ENCODE data around the gene MYOZ2. TPM values are rescaled to one million over a fixed set of nuclear protein-coding genes. Genes with fewer than 3 reads are reported as not detected.
"Not testable (repeated sequence)": the region's sequence is repeated elsewhere in the genome, so short reads cannot be mapped to it uniquely, and the experiment has no call there.

MYOZ2 gene
- total RNA-seq, 2 donors from 2014 or later: not detected

DNA sequence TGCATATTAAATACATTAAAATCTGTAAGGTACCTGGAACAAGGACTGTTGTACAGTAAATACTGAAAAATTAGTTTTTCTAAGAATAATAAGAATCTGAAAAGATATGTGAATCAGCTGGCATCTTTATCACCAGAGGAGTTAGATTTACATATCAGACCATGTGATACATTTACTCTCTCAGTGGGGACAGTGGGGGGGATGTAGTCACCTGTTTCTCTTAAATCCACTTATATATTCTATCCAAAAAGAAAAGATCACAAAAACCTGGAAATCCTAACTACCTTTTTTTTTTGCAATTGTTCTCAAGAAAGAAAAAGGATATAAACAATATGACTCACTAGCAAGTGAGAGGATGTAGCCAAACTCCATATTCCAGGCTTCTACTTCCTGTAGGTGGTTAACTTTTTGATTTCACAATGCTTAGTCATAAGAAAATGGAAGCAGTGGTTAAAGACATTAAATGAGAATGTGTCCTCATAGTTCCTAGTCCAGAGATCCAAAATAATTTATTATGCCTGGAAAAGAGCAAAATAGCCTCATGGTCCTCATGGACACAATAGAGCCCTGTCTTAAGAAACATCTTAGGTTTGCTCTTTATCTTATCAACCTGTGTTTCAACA is 22.5 kb upstream of the MYOZ2 start:
- Mint-ChIP-seq H3K27me3 (no peaks in the 10 kb centered on the region), H3K4me3 (no peak overlapping the region), H3K9me3 (no peaks in the 10 kb centered on the region), H3K4me1 (no peaks in the 10 kb centered on the region), H3K27ac (no peak overlapping the region), H3K36me3 (ENCODE audit: low read depth) (no peaks in the 10 kb centered on the region)
- ATAC-seq (replicated peaks): peak; percentile 81

DNA sequence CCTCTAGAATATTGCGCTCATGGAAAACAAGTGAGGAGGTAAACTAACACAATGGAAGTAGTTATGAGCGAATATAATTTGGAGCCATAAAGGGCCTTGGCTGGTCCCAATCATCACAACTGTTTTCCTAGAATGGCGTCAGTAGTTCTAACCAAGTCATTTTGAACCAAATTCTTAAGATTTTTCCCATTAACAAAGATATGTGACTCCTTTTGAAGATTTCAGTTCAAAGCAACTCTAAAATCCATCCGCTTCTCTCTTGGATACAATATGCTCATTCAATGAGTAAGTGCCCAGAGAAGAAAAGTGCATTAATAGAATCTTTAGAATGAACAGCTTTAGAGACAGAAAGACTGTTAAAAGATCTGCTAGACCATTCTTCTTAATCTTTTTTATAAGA is 19.6 kb upstream of the MYOZ2 start:
- no peak for ATAC-seq (replicated peaks)
- H3K27ac Mint-ChIP-seq: no peak overlapping the region
- H3K4me1 Mint-ChIP-seq: no peaks in the 10 kb centered on the region
- H3K36me3 Mint-ChIP-seq (ENCODE audit: low read depth): no peaks in the 10 kb centered on the region
- H3K9me3 Mint-ChIP-seq: no peaks in the 10 kb centered on the region
- no peak overlapping the region for H3K4me3 Mint-ChIP-seq
- no peaks in the 10 kb centered on the region for H3K27me3 Mint-ChIP-seq

DNA sequence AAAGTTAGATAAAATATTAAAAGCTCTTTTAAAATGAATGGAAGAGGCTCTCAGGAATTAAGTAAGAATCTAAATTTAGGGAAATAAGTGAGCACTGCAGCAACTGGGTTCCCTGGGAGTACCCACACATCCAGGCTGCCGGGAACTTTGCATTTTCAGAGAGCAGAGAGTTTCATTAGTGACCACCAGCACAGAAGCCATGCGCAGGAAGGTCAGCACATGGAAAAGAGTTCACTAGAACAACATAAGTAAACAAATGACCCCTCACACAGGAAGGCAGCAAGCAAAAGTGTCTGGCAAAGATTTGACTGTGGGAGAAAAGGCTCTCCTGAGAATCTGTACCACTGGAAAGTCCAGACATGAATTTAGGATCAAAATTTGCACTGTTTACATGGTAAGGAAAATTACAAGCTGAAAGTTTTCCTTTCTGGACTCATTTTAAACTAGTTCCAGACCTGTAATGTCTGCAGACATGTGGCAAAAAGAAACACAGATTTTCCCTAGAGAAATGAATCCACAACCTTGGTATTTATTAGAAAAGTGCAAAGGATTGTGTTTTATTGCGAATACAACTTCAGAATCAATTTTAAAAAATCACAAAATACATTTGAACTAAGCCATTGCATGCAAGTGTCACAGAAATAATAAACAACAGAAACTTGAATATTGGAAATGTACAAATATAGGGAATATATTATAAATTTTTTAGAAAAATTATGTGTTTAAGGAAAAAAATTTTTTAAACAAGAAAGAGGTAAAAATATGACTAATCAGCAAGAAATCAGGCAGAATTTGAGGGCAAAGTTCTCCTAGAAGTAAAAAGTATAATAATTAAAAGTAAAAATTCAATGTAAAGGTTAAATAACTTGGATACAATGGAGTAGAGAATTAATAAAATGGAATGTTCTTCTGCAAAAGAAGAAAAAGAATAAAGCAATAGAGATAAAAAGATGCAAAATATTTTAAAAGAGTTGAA is 18.4 kb upstream of the MYOZ2 start:
- Mint-ChIP-seq H3K27ac (no peak overlapping the region), H3K36me3 (ENCODE audit: low read depth) (no peaks in the 10 kb centered on the region), H3K4me3 (no peak overlapping the region), H3K9me3 (no peaks in the 10 kb centered on the region), H3K4me1 (no peaks in the 10 kb centered on the region), H3K27me3 (no peaks in the 10 kb centered on the region)
- ATAC-seq (replicated peaks): no peak

DNA sequence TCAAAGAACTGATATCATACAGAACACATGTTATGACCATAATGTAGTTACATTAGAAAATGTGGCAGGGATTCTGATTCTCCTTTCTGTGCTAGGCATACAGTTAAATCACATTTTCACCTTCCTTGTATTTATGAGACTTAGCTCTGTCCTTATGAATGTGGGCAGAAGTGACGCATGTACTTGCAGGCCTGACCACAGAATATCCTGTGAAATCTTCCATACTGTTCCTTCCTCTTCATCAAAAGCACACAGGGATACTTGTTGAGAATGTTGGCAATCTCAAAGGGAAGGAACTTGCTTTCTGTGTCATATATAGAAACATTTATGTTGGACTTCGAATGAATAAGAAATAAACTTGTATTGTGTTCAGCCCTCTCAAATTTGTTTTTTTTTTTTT is 17.2 kb upstream of the MYOZ2 start:
- no peaks in the 10 kb centered on the region for H3K9me3 Mint-ChIP-seq
- H3K4me3 Mint-ChIP-seq: no peak overlapping the region
- no peak overlapping the region for H3K27ac Mint-ChIP-seq
- H3K4me1 Mint-ChIP-seq: no peaks in the 10 kb centered on the region
- H3K36me3 Mint-ChIP-seq (ENCODE audit: low read depth): no peaks in the 10 kb centered on the region
- ATAC-seq (replicated peaks): no peak
- H3K27me3 Mint-ChIP-seq: no peaks in the 10 kb centered on the region

DNA sequence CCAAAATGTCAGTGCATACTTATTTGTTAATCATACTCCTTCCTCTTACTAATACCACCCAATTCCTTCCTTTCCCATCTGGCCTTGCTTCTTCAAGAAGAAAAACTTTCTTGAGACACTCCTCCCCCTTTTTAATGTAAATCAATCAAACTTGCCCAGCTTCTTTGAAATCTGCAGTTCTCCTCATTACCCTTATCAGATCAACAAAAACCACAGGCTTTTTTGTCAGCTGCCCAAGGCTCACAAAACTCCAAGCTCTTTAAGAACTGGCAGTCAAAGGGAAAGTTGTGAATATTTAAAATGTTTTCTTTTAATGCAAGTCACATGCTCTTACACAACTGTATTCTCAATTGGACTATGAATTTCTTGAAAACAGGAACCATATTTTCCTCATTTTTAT is 11.3 kb upstream of the MYOZ2 start:
- Mint-ChIP-seq H3K36me3 (ENCODE audit: low read depth) (no peaks in the 10 kb centered on the region), H3K4me1 (peaks cover 5% of the 10 kb centered on the region), H3K9me3 (no peaks in the 10 kb centered on the region), H3K27me3 (no peaks in the 10 kb centered on the region), H3K4me3 (peak overlapping the region; percentile 8), H3K27ac (no peak overlapping the region)
- no peak for ATAC-seq (replicated peaks)

DNA sequence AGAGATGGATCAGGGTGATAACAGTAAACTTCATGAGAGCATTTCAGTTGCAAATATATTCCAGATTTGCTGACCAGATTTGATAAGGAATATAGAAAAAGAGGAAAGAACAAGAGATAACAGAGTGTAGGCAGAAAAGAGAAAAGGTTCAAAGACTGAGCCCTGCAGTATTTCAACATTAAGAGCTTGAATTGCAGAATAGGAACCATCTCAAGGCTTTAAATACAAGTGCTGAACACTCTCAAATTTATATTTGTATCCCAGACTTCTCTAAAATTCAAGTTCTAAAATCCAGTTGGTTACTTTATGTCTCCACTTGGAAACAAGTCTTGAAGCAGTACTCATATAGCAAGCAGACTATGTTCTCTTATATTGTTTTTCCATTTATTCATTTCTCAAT is 9.7 kb upstream of the MYOZ2 start:
- peaks cover 5% of the 10 kb centered on the region for H3K4me1 Mint-ChIP-seq
- H3K36me3 Mint-ChIP-seq (ENCODE audit: low read depth): no peaks in the 10 kb centered on the region
- ATAC-seq (replicated peaks): no peak

DNA sequence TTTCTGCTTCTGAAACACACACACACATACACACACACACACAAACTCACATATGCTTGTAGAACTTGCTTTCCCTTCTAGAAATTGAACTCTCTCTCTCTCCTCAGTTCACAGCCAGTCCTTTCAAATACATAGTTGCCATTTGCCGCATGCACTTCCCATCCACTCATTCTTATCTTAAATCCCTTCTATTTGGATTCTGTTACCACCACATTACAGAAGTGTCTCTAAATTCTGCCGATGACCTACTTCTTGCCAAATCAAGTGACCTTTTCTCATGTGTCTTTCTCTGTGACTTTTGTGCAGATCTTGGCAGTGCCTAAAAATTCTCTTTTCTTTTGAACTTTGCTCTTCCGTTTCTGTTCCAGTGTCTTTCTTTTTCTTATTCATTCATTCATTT is 7.5 kb upstream of the MYOZ2 start:
- Mint-ChIP-seq H3K36me3 (ENCODE audit: low read depth) (no peaks in the 10 kb centered on the region), H3K9me3 (no peaks in the 10 kb centered on the region), H3K27me3 (no peaks in the 10 kb centered on the region), H3K4me3 (no peak overlapping the region), H3K4me1 (peaks cover 5% of the 10 kb centered on the region), H3K27ac (no peak overlapping the region)
- no peak for ATAC-seq (replicated peaks)

More for the DNA sequence above, 9.7 kb upstream of the MYOZ2 start:
- no peaks in the 10 kb centered on the region for H3K27me3 Mint-ChIP-seq
- H3K27ac Mint-ChIP-seq: no peak overlapping the region
- H3K4me3 Mint-ChIP-seq: no peak overlapping the region
- H3K9me3 Mint-ChIP-seq: no peaks in the 10 kb centered on the region

DNA sequence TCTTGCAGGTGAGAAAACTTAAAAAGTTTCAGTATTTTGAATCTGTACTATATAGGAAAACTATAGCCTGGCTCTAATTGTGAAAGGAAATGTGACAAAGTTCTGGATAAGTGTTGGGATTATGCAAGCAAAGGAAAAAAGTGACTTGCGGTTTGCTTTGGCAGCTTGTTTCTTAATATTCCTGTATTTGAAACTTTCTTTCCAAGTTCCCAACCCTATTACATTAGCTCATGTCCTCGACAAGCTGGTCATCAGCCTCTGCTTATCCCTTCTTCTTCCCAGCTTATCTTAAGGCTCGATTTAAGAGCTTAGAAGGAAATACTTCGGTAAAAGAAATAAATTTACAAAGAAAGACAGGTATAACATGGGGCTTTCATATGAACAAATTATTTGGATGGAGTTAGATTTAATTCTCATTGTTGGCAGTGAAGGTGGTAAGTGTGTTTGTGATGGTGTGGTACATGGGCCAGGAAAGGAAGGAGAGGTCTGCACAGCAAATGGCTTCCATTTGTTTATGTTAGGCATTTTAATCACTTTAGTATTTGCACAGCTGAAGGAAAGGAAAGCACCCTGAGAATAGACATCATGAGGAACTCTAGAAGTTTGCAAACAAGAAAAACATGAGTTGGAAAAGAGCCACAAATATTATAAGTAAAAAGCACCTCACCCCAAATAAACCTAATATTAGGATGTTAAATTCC is 5.1 kb upstream of the MYOZ2 start:
- no peak overlapping the region for H3K27ac Mint-ChIP-seq
- ATAC-seq (replicated peaks): no peak
- H3K36me3 Mint-ChIP-seq (ENCODE audit: low read depth): no peaks in the 10 kb centered on the region
- no peaks in the 10 kb centered on the region for H3K27me3 Mint-ChIP-seq
- H3K4me1 Mint-ChIP-seq: no peaks in the 10 kb centered on the region
- no peak overlapping the region for H3K4me3 Mint-ChIP-seq
- no peaks in the 10 kb centered on the region for H3K9me3 Mint-ChIP-seq

DNA sequence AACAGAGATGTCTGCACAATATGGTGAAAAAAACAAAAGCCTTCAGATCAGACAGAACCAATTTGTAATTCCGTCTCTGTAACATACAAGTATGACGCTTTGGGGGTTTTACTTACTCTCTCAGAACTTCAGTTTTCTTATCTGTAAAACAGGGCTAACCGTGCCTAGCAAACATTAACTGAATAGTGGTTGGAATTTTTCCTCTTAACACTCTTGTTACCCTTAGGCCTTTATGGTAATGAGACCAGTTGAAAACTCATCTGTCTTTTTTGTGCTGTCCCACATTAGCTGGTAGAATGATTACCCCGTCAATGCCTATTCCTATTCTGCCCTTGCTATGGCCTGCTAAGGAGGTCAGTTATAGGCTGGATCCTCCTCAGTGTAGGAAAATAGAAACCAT is 4.5 kb upstream of the MYOZ2 start:
- Mint-ChIP-seq H3K4me3 (no peak overlapping the region), H3K27ac (no peak overlapping the region), H3K27me3 (no peaks in the 10 kb centered on the region), H3K4me1 (no peaks in the 10 kb centered on the region), H3K9me3 (no peaks in the 10 kb centered on the region), H3K36me3 (ENCODE audit: low read depth) (no peaks in the 10 kb centered on the region)
- no peak for ATAC-seq (replicated peaks)

DNA sequence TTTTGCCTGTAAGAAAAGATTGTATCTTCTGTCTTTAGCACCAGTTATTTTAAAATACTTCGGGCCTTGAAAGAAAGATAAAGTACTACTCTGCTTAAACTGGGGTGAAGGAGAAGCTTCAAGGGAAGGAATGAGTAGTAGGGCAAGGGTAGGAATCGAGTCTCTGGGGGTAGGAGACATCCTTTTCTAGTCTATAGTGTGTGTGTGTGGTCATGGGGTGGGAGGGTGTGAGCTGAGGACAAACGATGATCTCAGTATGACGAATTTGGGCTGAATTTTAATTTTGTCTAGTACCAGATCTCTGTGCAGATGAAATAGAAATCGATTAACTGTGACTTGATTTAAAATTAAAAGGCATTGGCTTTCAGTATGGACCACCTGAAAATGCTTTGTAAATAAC is 3.3 kb upstream of the MYOZ2 start:
- Mint-ChIP-seq H3K27me3 (no peaks in the 10 kb centered on the region), H3K4me3 (no peak overlapping the region), H3K9me3 (no peaks in the 10 kb centered on the region), H3K27ac (no peak overlapping the region), H3K4me1 (peaks cover 2% of the 10 kb centered on the region), H3K36me3 (ENCODE audit: low read depth) (no peaks in the 10 kb centered on the region)
- ATAC-seq (replicated peaks): no peak

DNA sequence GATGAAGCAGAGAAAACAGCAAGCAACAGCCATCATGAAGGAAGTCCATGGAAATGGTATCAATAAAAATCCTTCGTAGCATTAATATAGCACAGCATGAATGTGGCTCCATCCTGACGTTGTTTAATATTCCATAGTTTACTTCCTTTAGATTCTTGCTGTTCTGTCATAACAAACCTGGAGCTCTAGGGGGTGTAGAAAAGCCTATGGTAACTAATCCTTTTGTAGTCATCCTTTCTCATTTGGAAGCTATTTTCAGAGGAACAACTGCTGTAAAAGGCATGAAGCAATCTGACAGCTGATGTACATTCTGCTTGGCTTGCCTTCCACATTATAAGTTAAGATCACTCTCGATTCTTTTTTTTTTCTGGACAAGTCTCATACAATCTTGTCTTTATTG is 914 bp downstream of the MYOZ2 start:
- Mint-ChIP-seq H3K27me3 (no peaks in the 10 kb centered on the region), H3K9me3 (no peaks in the 10 kb centered on the region), H3K4me3 (no peak overlapping the region), H3K27ac (no peak overlapping the region), H3K36me3 (ENCODE audit: low read depth) (no peaks in the 10 kb centered on the region), H3K4me1 (peaks cover 18% of the 10 kb centered on the region)
- no peak for ATAC-seq (replicated peaks)

DNA sequence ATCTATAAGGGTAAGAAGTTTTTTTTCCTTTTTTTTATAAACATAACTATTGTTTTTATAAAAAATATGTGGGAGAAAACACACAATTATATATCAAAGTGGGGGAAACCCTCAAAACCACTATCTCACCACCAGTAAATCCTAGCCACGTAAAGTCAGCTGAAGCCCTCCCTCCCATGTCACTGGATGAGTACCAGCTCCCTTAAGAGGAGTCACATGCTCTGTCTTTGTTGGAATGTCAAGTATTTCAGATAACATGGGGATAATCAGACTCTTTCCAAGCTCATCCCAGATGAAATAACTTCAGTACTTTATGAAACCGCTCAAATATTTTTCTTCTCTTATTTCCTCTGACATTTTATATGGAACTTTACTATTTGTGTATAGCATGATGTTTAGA is 2.4 kb downstream of the MYOZ2 start:
- no peak overlapping the region for H3K4me3 Mint-ChIP-seq

DNA sequence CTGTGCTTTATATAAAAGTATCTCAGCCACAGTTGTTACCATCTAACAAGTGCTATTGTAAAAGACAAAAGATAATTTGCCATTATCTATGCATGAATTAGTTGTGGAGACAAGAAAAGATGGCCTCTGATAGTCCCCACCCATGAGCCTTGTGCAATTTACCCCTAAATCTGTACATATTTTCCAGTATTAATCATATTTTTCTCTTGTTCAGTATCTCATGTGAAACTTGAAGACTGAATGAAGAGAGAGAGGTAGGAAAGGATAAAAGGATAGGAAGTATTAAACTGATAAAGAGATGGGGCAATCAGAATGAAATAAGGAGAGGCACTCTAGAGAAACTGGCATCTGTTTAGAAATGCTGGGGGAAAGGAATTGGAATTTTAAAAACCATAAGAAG is 3.7 kb downstream of the MYOZ2 start:
- ATAC-seq (replicated peaks): no peak
- H3K27me3 Mint-ChIP-seq: no peaks in the 10 kb centered on the region
- H3K36me3 Mint-ChIP-seq (ENCODE audit: low read depth): no peaks in the 10 kb centered on the region
- H3K9me3 Mint-ChIP-seq: no peaks in the 10 kb centered on the region
- H3K4me1 Mint-ChIP-seq: peaks cover 18% of the 10 kb centered on the region
- H3K27ac Mint-ChIP-seq: peak overlapping the region; percentile 84
- H3K4me3 Mint-ChIP-seq: peak overlapping the region; percentile 43

More for the DNA sequence above, 2.4 kb downstream of the MYOZ2 start:
- Mint-ChIP-seq H3K27ac (no peak overlapping the region), H3K4me1 (peaks cover 18% of the 10 kb centered on the region), H3K27me3 (no peaks in the 10 kb centered on the region), H3K36me3 (ENCODE audit: low read depth) (no peaks in the 10 kb centered on the region), H3K9me3 (no peaks in the 10 kb centered on the region)
- ATAC-seq (replicated peaks): no peak

DNA sequence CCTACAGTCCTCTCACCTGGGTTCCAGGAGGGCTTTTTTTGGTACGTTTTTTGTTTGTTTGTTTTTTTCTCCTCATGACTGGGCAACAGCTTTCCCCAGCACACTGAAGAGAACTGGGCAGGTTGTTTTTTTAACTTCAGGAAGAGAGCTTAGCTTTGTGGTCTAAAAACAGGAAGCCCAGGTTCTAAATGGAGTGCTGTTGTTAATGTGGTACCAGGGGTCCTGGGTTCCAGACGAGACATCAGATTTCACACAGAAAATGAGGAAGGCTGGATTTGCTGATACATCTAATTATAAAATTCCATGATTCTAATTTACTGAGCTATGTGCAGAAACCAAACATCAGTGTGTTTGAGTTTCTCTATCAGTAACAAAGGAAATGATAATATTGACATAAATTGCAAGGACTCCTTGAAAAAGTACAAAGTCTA is 4.2 kb downstream of the MYOZ2 start:
- Mint-ChIP-seq H3K4me3 (peak overlapping the region; percentile 43), H3K27me3 (no peaks in the 10 kb centered on the region), H3K9me3 (no peaks in the 10 kb centered on the region), H3K4me1 (peaks cover 18% of the 10 kb centered on the region), H3K36me3 (ENCODE audit: low read depth) (no peaks in the 10 kb centered on the region), H3K27ac (peak overlapping the region; percentile 84)
- peak; percentile 24 for ATAC-seq (replicated peaks)

DNA sequence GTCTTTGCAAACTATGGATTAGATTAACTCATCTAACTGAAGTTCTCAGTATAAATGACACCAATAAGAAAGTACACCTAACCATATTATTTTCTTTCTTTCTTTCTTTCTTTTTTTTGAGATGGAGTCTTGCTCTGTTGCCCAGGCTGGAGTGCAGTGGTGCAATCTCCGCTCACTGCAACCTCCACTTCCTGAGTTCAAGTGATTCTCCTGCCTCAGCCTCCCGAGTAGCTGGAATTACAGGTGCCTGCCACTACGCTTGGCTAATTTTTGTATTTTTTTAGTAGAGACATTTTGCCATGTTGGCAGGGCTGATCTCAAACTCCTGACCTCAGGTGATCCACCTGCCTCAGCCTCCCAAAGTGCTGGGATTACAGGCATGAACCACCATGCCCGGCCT is 5.7 kb downstream of the MYOZ2 start:
- H3K4me3 Mint-ChIP-seq; H3K36me3 Mint-ChIP-seq (ENCODE audit: low read depth): not testable (repeated sequence)

More for the DNA sequence above, 5.7 kb downstream of the MYOZ2 start:
- not testable (repeated sequence) for H3K27ac Mint-ChIP-seq; H3K9me3 Mint-ChIP-seq; H3K27me3 Mint-ChIP-seq; ATAC-seq (replicated peaks)
- peaks cover 18% of the 10 kb centered on the region for H3K4me1 Mint-ChIP-seq

Measured in activated T-helper 17 cell treated with anti-CD3 and anti-CD28 coated beads, Interleukin-2, amount 50 U/mL, for 72 hours (primary cell).